GOT3 (cell line): ENCODE measurements around the gene CHCHD6.

Experiments used
- DNase-seq: peaks from one replicate; lab custom pipeline; 2025; ENCODE audit warnings: mixed read lengths; lab: John Stamatoyannopoulos, UW

Gene CHCHD6

DNA sequence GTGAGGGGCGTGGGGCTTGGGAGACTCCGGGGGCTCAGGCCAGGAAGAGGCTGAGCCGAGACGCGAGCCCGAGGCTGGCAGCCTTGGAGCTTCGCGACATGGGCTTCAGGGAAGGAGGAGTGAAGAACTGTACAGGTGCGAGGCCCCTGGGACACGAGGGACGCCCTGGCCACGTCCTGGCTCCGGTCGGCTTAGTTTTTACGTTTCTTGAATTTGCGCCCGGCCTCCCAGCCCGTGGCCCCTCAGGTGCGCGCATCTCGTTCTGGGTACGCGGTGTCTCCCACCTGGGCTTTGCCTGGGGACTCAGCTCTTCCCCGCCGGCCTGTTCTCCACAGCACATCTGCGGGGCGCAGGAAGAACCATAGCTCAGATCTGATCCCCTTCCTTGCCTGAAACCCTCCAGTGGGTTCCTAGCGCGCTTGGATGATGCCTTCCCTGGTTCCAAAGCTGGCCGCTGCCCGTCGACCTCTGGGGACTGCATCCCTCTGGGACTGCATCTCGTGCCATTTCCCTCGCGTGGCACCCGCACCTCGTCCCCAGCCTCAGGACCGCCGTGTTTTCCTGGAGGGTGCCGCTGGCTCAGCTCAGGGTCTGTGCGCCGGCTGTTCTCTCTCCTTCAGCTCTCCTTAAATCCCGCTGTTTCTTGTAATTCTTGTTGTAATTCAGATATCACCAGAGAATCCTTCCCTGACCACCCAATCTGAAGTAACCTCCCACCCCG, 614 bp downstream of the CHCHD6 start:
- no peak for DNase-seq

DNA sequence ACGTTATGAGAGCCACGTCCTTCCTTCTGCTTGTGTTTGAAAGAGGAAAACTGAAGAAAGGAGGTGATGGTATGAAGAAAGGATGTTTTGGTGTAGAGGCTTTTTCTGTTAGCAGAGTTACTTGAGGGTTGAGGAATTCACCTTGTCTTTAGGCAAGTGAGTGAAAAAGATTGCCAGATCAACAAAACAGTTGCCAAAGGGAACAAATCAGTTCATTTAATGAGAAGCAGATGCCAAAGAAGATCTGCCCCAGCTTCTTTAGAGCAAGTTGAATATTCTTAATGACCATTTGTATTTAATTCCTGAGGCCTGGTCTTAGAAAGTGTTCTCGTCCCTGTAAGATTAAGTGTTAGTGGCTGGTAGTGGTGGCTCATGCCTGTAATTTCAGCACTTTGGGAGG, 2.6 kb downstream of the CHCHD6 start:
- DNase-seq, result no peak

DNA sequence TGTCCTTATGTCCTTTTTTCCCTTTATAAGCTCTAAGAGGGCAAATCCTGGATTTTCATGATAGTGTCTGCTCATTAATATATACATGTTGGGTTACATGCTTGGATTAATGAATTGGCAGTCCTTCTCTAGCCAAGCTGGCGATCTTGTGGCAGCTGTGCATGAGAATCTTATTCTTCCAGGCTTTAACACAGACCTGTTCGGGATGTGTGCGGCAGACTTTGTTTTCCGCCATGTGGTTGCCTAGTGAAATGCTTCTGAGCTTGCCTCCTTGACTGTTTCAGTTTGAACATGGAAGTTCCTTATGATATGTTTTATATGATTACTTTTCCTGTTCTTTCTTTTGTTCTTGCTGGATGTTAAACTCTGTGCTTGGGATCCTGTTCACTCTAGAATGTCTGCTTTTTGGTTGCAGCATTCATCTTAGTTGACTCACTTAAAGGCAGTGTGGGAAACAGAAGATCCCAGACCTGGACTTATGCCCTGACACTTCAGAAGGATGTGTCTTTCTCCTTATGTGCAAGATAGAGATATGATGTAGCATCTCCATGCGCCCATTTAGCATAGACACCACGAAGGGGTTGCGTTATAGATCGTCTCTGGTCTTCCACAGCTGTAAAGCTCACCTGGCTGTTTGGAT, 7.2 kb downstream of the CHCHD6 start:
- DNase-seq, result no peak

DNA sequence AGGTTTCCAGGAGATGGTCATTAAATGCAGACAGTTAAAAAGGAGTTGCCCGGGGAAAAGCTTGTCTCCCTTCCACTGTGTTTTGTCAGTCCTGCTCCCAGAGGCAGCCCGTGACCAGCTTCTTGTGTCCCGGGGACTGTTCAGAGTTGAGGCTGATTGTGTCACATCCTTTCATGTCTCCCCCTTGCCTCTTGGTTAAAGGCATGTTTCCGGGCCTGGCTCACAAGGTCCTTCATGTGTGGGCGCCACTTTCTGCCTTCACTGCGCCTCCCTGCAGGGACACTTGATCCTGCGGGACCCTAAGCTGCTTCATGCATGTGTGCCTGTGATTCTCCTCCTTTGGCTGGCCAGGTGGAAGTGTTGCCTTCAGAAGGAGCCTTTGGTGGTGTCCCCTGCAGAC, 9.2 kb downstream of the CHCHD6 start:
- DNase-seq, result no peak

DNA sequence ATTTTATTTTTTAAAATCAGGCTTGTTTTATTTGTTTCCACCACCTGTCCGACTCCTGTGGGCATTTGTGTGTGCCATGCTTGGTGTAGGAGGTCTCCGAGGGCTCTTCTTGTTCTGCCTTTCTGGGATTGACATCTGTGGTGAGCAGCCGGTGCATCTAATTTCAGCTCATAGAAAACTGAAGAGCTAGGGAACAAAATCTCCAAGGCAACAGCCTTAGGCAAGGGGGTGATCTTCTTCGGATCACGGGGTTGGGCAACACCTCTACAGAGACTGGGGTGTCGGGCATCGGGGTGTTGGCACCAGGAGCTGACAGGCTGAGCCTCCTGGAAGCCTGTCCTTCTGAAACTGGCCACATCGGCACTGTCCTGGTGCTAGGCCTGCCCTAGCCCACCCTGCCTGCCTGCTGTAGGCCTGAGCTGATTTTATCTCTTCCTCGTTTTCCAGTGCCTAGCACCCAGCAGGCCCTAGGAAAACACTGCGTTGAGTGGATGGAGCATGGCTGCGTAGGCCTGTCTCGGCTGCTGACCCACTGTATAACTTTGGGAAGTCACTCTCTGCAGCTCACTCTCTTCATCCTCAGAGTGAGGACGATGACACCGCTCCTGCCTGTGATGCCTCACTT, 10.3 kb downstream of the CHCHD6 start:
- no peak for DNase-seq

DNA sequence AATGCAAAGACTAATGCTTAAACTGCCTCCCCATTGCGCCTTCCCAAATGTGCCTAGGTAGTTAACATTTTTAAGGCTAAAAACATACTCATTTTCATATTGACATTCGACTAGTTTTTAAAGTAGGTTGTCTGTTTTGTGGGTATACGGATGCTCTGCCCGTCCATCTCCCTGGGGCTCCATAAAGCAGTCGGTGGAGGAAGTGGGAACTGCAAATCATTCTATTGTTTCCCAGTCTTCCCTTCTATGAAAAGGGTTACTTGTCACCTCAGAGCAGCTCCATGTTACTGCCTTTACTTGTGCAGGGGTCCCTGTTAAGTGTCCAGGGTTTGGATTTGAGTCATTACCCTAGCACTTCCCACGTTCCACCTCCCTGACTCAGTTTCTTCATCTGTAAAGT, 10.9 kb downstream of the CHCHD6 start:
- DNase-seq, result no peak

DNA sequence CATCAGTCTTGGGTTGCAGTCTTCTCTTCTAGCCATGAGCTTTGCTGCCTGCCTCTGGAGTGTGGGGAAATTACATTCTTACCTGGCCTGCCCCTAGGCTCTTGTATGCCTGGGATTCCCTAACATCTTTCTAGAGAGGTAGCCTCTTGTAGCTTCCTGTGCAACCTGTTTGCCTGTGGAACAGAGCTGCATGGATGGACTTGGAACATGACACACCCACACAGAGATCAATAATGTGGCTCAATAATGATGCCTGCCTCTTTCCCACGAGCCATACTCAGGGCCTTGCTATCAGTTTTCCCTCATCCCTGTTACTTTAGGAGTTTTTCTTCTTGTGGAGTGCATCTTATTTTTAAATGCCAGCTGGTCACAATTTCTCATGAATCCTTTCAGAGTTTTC, 11.4 kb downstream of the CHCHD6 start:
- DNase-seq, result no peak

DNA sequence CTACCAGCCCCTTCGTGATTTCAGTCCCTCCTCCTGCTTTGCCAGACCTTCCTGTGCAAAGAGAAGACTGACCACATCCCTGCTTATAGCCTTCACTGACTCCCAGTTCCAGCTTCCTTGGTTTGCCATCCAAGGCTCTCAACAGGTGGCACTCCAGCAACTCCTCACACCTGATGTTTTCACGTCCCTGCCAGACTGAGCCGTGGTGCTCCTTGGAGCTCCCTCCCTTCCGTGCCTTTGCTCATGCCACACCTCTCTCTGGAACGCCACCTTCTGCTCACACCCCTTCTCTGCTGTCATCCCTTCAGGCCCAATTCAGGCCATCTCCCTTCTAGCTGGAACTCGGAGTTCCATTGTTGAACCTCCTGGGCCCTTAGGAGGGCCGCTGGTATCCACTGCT, 12.0 kb downstream of the CHCHD6 start:
- no peak for DNase-seq

DNA sequence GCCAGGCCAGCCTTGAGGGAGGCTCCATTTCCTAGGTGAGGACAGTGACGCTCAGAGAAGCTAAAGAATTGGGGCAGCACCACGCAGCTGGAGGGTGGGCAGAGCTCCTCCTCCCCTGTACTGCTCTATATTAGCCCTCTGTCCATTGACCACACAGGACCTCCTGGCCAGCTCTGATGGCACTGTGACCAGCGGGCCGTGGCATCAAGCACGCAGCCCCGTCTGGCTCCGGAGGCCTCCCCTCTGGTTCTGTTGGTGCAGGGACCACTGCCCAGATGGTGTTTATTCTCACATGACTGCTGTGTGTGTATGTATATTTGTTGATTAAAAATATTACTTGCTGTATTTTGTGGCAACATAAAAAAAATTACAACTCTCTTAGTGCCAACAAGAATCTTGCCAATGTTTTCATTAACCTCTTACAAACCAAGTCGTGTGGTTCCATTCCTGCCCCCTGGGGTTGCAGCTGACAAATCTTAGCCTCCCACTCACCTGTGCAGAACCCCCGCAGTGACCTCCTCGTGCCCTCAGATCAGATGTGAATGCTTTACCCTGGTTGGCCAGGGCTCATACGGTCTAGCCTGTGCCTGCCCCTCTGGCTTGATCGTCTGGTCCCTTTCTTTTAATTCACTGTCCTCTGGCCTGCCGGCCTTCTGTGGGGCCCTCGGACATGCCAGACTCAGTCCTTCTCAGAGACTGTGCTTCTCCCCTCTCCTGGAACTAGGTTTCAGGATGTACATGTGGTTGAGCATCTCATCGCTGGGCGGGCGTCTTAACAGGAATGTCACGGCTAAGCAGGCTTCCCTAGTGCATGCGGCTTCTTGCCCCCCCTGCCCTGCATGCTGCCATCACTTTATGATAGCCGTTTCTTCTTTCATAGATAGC, 14.8 kb downstream of the CHCHD6 start:
- no peak for DNase-seq

DNA sequence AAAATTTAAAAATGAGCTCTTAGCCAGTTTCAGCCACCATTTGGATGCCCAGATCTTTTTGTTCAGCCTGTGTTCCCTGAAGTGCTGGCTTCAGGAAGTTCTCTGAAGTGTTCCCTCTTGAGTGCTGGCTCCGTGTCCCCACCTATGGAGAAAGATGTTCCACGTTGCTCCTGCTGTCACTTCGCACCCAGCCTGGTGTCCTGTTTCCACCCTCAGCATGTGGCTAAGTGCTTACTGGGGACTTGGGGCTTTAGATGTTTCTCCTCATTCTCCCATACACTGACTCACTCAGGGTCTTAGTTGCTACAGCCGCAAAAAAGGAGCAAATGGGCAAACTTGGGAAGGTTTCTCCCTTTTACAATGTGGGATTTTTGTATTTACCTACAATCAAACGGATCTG, 16.6 kb downstream of the CHCHD6 start:
- DNase-seq, result no peak

DNA sequence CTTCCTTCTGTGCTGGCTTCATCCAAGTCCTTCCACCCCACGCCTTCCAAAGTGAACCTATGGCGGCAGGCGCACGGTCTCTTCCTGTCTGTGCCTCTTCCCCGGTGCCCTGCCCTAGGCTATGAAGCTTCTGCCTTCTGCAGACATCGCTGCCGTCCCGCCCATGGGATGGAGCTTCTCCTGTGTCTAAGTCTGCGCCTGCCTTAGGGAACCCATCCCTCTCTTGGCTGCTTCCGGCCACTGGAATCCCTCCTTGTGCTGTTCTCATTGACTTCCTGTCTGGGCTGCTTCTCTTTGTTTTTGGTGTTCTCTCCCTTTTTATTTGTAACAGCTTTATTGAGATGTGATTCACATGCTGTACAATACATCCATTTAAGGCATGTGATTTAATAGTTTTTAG, 17.2 kb downstream of the CHCHD6 start:
- DNase-seq, result no peak

DNA sequence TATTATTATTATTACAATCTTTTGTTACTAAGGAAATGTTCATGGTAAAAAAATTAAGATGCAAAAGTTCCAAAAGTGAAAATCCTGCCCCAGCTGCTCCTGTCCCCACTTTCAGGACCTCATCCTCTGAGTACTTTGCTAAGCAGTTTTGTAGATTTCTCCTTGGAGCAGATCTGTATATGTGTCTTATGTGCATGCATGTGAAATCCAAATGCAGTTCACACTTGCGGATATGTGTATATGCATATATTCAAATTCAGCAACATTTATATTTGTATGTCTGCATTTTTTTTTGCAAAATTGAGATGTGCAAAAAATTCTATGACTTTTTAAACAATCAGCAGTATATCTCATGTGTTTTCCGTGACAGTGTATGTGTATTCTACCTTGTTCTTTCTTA, 19.2 kb downstream of the CHCHD6 start:
- DNase-seq, result no peak

DNA sequence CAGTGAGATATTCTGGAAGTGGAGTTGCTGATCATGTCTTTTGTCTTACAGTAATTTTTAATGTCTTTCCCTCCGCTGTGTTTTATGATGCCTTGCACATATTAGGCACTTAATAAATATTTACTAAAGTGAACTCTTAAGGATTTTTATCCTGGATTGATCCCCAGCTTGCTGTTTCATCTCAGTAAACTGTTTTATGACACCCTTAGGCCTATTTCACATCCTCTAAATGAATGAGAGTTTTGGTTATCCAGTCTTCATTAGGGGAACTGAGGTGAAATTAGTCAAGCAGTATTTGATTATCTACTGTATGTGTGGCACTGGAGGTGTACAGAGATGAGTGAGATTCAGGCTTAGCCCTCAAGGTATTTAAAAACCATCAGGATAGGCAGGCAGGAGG, 19.8 kb downstream of the CHCHD6 start:
- DNase-seq, result no peak

DNA sequence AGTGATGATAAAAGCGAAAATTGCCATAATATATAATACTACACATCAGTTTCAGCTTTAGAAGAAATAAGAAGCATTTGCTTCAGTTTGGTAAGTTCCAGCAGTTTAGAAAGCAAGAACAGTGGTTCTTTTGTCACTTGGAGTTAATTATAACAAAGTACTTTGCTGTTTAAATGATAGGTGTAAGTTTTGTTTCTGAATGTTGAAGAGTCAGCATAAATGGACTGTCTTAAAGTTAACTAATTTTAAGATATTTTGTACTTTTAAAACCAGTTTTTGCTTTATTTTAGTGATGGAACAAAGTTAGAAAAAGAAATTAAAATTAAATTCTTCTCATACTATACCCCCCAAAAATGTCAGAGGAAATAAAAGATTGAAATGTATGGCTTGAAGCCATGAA, 24.6 kb downstream of the CHCHD6 start:
- DNase-seq, result no peak

DNA sequence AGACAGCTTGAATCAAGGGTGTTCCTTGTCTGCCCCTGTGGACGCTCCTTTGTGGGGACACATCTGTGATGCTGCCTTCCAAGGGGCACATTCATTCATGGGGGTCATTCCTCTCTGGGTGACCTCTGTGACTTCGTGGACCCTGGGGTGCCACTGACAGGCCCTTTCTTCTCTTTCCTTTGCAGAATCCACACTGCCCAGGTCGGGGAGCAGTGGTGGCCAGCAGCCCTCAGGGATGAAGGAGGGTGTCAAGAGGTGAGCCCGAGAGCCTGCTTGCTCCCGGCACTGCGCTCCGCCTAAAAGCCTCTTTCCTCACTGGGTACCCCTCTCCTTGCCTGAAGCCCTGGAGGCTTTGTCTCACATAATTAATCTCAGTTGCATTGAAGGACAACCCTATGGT, 26.3 kb downstream of the CHCHD6 start:
- DNase-seq, result no peak

DNA sequence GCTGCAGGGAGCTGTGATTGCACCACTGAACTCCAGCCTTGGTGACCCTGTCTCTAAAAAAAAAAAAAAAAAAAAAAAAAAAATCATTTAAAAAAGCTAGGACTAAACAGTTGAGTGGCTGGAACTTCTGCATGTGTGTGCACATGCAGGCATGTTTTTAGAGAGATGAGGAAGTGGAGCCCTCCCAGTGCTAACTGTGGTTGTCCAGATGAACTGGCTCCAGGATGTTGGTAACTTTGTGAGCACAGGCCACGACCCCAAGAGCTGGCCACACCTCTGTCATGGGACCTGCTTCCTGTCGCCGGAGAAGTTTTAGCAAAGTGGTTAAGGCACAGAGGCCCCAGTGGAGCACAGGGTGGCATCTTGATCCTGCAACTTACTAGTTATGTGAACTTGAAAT, 27.0 kb downstream of the CHCHD6 start:
- DNase-seq, result no peak

DNA sequence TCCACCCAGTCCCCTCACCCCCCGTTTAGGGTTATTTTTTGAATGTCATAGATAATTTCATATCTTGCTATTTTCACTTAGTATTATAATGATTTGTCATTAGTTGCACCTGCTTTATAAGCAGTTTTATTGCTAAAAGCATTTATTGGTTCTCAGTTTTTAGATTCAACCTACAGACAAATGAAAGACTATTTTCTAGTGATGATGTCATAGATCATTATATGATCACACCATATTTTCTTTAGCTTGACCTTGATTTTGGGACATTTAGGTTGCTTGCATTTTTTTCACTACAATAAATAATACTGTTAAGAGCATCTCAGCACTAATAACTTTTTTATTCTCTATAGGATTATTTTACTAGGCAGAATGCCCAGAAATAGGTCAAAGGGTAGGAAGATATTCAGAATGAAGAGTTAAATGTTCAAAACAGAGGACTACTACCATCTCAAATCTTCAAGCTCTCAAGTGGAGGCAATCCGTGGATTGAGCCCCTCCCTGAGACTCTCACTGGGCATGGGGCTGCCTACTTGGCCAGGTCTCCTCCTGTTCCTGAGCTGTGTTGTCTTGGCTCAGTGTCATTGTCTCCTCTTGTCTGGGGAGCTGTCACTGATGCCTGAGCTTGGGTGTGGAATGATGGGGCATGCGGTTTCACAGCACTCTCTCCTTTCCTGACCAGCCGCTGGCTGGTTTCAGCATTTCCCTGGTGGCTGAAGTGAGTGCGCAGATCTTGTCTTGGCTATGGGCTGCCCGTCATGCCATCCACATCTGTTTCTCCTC, 28.4 kb downstream of the CHCHD6 start:
- DNase-seq, result no peak

DNA sequence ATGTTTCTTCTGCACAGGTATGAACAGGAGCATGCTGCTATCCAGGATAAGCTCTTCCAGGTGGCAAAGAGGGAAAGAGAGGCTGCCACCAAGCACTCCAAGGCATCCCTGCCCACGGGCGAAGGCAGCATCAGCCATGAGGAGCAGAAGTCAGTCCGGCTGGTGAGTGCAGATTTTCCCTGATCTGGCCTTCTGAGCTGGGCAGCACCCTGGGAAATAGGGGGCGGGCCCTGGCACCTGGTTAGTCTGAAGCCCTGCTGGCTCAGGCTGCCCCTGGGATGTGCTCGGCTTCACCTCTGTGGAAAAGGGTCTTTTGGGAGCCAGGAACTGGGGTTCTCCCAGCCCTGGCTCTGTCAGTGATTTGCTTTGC, 29.0 kb downstream of the CHCHD6 start:
- DNase-seq, result no peak

DNA sequence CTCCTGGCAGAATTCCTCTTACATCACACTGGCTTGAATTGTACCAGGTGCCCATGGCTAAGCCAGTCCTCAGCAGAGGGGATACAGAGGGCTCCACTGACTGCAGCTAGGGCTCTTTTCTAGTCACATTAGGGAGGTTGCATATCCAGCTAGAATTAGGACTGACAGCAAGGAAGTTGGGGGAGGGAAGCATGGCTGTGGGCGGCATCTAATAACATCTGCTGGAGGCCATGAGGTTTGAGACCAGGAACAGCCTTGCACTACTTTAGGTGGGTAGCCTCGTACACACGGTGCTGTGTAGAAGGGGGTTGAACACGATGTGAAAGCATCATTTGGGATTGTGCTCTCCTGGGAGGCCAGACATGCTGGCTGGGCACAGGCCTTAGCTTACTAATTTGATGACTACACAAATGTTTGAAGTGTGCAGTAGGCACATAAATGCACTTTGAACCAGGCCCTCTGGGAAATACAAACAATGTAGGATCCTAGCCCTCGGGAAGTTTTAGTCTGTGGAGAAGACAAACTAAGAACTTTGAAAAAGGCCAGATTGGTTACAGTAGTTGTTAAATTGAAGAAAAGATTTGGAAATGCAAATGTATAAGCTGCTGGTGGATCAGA, 30.2 kb downstream of the CHCHD6 start:
- DNase-seq, result no peak

DNA sequence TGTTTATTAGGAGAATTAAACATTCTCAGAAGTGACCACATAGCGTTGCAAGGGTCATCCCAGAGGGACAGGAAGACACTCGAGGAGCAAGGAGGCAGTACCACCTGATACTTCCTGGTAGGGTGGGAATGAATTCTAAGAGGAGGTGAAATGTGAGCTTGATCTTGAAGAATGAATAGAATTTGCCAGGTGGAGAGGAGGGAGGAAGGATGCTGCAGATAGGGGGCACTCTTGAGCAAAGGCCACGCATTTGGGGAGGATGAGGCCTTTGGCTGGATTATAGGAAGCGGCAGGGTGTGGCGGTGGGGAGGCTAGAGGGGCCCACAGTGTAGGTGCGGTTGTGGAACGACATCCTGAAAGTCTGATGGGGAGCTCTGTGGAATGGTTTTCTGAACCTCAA, 33.5 kb downstream of the CHCHD6 start:
- no peak for DNase-seq

DNA sequence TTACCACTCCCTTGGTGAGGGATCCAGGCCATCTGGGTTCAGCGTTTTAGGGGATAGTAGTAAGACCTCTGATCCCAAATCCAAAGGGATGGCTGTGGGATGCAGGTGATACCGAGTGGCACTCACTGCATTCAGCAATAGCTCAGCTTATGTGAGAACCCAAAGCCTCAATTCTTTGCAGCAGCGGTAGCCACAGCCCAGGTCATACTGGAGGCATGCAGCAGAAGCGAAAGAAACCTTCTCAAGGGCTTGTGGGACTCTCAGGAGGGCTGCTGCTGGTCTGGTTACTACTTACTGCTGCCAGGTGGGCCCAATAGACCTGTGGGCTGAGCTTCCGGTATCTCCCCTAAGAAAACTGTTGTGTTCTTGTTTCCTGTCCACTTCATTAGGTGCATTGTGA, 38.0 kb downstream of the CHCHD6 start:
- DNase-seq, result no peak
